GM12891 (cell line): ENCODE data around the gene PPDPF.

Source experiments
- POLR2A ChIP-seq: IDR thresholded peaks from 2 replicates; pipeline ENCODE4 v1.6.1; 2011; ENCODE audit warnings: low read depth, low read length, control low read depth
- POLR2AphosphoS5 ChIP-seq: IDR thresholded peaks from 2 replicates; pipeline ENCODE4 v1.6.1; 2011; ENCODE audit warnings: low read depth, low read length, control low read depth
- POU2F2 ChIP-seq: IDR thresholded peaks from 2 replicates; pipeline ENCODE4 v1.6.1; 2011; ENCODE audit warnings: low read depth, mild to moderate bottlenecking, control low read depth, low read length, moderate library complexity
- TAF1 ChIP-seq: IDR thresholded peaks from 2 replicates; pipeline ENCODE4 v1.6.1; 2011; ENCODE audit warnings: low read depth, low read length, control low read depth

DNA sequence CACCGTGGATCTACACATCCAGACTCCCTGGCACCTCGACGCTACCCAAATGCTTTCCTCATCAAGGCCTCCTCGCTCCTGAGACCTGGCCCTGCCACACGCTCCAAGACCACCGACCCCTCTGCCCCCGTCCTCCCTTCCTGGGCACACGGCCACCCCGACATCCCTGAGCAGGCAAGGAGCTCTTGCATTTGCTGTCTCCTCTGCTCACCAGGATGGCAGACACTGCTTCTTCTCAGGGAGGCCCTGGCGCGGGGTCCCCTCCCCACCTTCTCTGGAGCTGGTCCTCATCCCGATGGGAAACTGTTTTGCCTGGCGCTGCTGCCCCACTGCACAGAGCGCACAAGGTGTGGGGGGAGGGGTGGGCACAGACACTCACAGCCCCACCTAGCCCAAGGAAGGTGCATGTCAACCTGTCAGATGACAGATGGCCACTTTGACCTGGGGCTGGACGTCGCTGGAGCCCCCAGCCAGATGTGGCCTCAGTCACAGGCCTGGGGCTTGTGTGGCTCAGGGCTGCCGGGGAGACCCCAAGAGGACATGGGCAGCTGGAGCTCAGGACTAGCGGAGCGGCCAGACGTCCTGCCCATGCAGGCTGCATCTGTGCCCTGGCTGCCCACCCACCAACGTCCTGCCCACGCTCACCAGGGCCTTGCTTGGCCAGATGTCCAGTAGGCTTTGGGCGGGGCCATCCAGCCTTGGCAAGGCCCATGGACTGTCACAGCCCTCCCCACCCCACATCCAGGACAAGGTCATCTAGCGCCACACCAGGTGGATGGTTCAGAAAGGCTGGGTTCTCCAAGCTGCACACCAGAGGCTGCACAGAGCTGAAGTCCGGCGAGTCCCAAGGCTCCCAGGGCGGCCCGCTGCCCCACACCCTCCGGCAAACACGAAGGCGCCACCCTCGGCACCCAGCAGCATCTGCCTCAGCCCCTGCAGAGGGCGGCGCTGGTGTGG lies 41.9 kb upstream of the PPDPF start:
- TF ChIP-seq TAF1 (no peak), POLR2A (no peak), POLR2AphosphoS5 (no peak), POU2F2 (no peak)
